HEK293 (cell line): ENCODE results near the gene CCDC85A.

Experiments used
- ZNF19 ChIP-seq: fragments of 450-650 bp; formaldehyde crosslinking; IDR thresholded peaks from 2 replicates; pipeline ENCODE4; 2016; ENCODE audit warnings: missing biosample characterization, missing genetic modification characterization, low read depth
- TF ChIP-seq, protein P1 (sequence below): fragments of 450-650 bp; formaldehyde crosslinking; IDR thresholded peaks from 2 replicates; pipeline ENCODE4 v1.5.1; 2016; ENCODE audit warnings: missing biosample characterization, missing genetic modification characterization

DNA sequence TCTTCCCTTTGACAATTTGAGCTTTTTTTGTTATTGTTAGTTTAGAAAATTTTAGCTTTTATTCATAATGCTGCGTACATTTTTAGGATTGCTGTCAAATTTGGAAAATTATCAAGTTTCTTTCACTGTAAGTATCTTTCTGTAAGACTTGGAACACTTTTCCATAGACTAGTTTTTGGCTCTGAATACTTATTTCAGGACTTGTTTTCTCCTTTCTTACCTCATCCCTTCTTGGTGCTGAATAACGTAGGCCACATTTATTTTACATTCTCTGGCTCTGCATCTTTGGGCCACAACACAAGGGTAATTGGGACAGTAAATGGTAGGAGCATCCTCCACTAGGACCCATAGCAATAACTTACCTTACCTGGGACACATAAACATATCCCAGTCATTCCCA lies 85.1 kb downstream of the CCDC85A start:
- TF ChIP-seq, protein P1, sequence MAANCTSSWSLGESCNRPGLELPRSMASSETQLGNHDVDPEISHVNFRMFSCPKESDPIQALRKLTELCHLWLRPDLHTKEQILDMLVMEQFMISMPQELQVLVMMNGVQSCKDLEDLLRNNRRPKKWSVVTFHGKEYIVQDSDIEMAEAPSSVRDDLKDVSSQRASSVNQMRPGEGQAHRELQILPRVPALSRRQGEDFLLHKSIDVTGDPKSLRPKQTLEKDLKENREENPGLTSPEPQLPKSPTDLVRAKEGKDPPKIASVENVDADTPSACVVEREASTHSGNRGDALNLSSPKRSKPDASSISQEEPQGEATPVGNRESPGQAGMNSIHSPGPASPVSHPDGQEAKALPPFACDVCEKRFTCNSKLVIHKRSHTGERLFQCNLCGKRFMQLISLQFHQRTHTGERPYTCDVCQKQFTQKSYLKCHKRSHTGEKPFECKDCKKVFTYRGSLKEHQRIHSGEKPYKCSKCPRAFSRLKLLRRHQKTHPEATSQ: no peak
- no peak for TF ChIP-seq ZNF19 (tag by site-specific recombination)
